DMS79 (cell line): ENCODE measurements around the gene PAK1IP1.
A peak's percentile ranks its signal among the peaks of the same experiment; 100 is the strongest.
"Not testable (repeated sequence)": the region's sequence is repeated elsewhere in the genome, so short reads cannot be mapped to it uniquely, and the experiment has no call there.

Source experiments
- DNase-seq: peaks from one replicate; lab custom pipeline; 2025; lab: John Stamatoyannopoulos, UW

PAK1IP1 gene

GRCh38 chr6:10743515-10743914, 48.7 kb downstream of the PAK1IP1 start:
- DNase-seq, result no peak

GRCh38 chr6:10745116-10745515, 50.3 kb downstream of the PAK1IP1 start:
- DNase-seq, result no peak

DNA sequence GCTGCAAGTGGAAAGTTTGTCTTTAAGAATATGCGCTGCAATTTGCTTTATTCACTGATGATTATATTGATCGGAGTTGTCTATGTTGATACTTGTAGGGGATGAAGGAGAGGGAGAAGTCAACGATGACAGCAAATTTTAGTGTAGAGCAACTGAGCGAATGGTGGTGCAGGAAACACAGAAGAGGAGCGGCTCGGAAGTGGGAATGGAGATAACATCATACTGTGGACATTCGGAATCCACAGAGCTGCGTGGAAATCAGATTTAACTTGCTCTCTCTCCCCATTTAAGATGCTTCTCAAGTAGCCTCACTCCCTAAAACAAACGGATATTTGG, 52.1 kb downstream of the PAK1IP1 start:
- no peak for DNase-seq

DNA sequence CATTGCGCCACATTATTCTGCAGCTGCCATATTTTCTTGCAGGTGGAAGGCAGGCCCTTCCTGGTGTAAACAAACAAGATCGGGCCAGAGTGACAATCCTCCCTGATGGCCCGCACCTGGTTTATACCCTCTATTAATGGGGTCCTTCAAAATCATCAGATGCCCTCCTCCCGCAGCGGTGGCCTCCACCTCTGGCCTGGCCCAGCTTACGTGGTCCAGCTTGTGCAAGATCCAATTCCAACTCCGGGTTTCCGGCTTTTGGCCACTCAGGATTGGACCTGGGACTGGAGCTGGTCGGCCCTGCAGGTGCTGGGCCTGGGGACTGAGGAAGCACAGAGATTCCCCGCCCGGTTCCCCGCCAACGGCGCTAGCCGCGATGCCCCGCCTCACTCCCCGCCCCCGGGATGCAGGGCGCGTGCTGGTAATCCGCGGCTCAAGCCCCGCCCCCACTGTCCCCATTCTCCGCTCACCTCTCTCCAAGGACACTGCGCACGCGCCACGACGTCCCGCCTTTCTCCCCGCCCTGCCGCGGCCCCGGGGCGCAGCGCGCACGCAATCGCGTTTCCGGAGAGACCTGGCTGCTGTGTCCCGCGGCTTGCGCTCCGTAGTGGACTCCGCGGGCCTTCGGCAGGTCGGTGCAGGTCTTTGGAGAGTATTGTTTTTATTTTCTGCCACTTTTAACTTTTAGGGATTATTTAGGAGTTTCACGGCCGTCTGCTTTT, 52.6 kb downstream of the PAK1IP1 start, which contains the start of gene TMEM14B:
TSS of gene TMEM14B (plus strand) at position 555 of the 722 bp plus-strand sequence. CDS start 1,441 bp downstream, outside the sequence.
- peak; percentile 84 for DNase-seq

DNA sequence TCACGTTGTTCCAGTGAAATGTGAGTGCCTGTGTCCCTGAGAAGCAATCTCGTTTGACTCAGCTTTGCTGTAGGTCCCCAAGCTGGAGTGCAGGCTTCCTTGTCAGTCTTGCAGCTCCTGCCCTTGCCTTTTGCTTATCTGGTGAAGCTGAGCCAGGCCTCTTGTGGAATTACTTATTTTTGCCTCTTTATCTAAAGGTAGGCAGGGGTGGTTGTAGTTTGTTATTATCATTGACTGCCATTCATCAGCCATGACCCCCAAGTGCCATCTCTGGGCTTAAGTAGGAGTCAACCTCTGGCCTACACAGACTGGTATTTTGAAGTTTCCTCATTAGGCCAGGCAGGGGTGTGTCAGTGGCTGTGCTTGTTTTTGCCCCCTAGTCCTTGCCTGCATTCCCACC, 55.0 kb downstream of the PAK1IP1 start:
- DNase-seq, result no peak

DNA sequence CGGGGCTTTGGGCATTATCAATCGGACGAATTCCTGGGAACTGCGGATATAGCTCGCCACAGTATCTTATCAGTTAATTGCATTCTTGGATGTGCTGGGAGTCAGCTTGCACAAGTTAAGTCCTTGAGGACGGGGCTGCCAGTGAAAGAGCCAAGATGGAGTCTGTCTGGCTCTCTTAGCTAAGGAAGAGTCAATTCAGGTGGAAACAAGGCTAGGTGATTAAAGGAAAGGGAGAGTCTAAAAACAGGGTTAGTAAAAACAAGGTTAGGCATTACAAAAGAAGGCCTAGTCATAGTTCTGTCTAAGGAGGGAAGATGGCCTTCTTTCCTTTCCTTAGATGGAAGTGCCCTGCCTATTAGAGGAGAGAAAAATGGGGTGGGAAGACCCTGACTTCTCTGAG, 55.8 kb downstream of the PAK1IP1 start:
- DNase-seq, result not testable (repeated sequence)

DNA sequence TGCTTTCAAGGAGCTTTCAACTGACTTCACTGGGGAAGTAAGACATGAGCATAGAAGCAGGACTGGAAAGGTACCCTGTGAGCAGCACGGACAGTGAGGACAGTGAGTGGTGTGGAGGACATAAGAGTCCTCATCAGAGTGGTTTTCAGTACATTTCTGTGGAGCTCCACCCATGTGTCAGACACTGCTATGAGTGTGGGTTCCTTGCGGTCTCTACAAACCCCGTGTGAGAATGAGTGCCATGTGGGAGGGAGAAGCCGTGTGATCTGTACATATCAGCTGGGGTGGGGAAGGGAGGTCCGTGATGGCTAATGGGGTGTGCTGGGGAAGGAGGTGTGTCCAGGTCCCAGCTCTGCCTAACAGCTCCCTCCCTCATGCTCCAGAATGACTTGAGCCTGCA, 57.0 kb downstream of the PAK1IP1 start:
- not testable (repeated sequence) for DNase-seq

GRCh38 chr6:10756085-10756484, 61.3 kb downstream of the PAK1IP1 start:
- no peak for DNase-seq
